Left renal pelvis (tissue), 4 donors: Measurements from ENCODE around the gene CISTR. TPM values are rescaled to one million over a fixed set of nuclear protein-coding genes. Genes with fewer than 3 reads are reported as not detected.
"Not testable (repeated sequence)": the region's sequence is repeated elsewhere in the genome, so short reads cannot be mapped to it uniquely, and the experiment has no call there.

Source experiments
- DNase-seq, 4 donors: peaks; one replicate each; pipeline ENCODE4 v3.0.0-alpha.2; 2013; ENCODE audit warnings: low read depth in 4 of 4, low spot score in 3 of 4
- polyA plus RNA-seq, 4 donors: library from polyadenylated mRNA; unstranded; fragments of 120-200 nt; gene quantifications; one replicate each; pipeline ENCODE4 v1.2.1, GENCODE V29; 2013; ENCODE audit not compliant: insufficient read length in 4 of 4

CISTR gene
- polyA plus RNA-seq, 4 donors, result not detected

- DNase-seq, result no peak
These were observed 29.2 kb downstream of the CISTR start for GRCh38 chr12:53722450-53723041.

DNA sequence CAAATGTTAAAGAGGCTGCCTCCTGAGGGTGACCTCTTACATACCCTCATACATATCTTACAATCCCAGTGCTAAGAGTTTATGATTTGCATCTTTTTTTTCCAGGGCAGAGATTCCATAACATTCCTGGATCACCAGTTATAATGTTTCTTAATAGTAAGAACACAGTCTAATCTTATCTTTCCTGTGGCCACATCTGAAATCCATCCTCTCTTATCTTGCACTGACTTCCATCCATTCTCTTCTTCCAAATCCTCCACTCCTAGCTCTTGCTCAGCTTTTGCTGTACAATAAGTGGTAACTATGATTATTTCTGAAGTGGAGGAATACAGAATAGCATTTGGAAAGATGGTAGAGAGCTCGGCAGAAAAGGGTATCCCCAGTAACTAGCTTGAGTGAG, 30.8 kb downstream of the CISTR start:
- DNase-seq, result no peak

DNA sequence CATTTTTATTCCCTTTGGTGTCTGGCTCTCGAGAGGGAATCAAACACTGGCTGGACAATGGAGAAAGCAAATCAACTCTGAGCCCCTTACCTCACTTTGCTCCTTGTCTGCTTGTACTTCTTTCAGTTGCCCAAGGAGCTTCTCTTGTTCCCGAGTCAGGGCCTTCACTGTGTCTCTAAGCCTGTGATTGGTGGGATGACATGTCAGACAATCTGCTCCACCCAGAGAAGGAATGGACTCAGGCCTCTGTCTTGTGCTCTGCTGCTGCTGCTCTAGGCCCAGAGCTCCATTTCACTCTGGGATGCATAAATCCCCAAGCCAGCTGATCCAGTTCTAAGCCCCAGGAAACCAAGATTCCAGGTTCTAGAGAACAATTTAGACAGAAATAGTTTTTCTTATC, 32.1 kb downstream of the CISTR start:
- no peak for DNase-seq

DNA sequence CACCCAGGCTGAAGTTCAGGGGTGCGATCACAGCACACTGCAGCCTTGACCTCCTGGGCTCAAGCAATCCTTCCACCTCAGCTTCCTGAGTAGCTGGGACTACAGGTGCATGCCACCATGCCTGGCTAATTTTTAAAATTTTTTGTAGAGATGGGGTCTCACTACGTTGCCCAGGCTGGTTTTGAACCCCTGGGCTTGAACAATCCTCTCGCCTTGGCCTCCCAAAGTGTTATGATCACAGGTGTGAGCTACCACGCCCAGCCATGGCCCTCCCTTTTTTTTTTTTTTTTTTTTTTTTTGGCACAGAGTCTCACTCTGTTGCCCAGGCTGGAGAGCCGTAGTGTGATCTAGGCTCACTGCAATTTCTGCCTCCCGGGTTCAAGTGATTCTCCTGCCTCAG, 33.2 kb downstream of the CISTR start:
- DNase-seq, result not testable (repeated sequence)

GRCh38 chr12:53717319-53717718, 34.5 kb downstream of the CISTR start:
- DNase-seq, result no peak

- no peak for DNase-seq
These were observed 37.8 kb downstream of the CISTR start for GRCh38 chr12:53714004-53714403.

- no peak for DNase-seq
These were observed 38.3 kb downstream of the CISTR start for GRCh38 chr12:53713516-53713915.

GRCh38 chr12:53712059-53712643, 39.6 kb downstream of the CISTR start:
- no peak for DNase-seq

DNA sequence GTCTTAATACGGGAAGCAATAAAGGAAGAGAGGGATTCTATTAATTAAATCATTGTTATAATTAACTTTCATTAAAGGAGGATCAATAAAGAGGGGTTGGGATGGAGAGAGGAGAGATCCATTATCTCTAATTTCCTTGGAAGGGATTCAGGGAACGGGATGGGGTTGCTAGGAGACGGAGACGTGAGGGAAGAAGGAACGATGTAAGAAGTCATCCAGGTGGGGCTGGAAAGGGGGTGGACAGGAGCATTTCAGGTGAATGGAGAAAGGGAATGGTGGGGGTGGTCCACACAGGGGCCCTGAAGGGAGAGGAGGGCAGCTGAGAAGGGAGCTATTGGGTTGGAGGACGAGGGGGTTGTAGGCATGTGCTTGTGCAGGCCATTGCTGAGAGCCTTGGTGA, 41.7 kb downstream of the CISTR start:
- DNase-seq, result no peak

DNA sequence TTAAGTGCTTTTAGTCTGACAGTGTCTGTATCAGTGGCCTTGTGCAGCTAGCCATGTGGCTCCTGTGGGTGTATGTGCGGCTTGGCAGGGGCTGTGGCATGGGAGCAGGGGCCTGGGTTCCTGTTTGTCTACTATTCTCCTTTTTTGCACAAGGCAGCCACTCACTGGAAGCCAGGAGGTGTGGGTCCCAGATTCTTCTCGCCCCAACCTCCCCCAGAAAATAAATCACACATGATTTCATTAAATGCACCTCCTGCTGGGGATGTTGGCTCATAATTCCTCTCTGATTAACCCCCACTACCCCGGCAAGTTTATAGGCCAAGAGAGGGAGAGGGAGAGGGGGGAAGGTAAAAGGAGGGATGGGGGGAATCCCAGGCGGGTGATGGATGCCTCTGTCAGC, 42.1 kb downstream of the CISTR start:
- no peak for DNase-seq

DNA sequence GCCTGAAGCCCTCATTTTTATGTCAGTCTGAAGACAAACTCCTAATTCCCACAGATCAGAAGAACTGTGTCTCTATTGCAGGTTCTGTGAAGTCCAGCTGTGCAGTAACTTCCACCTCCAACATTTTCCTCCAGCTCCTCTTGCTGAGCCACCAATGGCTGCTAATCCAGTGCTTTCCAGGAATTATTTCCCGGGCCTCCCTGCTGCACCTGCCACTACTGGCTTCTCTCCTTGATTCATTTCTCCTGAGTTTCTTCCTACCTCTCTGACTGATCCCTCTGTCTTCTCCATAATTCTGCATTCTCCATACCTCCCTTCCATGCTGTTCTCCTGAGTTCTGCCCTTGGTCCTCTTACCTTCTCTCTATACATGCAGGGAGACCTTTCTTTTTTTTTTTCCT, 45.7 kb downstream of the CISTR start:
- no peak for DNase-seq

GRCh38 chr12:53703756-53704155, 48.0 kb downstream of the CISTR start:
- DNase-seq, result no peak

DNA sequence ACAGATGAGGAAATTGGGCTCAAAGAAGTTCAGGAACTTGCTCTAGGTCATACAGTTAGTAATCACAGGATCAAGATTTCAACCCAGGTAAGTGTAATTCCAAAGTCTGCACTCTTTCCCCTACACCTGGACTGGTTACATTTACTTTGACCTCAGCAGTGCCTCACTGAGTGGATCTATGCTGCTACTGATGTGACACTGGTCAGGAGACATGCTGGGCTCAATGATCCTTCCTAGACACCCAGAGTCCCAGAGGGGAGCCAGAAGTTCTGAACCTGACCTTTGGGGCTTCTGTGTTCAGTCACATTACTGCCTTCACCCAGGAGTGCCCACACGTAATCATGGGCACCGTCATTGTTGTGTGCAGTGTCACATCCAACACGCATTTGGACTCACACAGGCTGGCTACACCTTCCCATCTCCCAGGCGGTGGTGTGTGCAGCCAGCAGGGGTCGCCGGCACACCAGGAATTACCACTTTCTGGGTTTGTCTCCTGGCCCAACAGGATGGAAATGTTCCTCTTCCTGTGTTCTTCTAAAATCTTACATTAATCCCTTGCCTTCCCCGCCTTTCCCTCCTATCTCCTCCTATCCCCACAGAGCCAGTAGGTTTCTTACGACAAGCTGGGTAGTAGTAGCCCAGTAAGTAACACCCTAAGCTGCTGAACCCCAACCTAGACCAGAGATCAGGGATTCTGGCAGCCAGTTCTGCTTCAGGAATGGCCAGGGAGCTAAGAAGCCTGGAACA, 50.1 kb downstream of the CISTR start:
- no peak for DNase-seq

DNA sequence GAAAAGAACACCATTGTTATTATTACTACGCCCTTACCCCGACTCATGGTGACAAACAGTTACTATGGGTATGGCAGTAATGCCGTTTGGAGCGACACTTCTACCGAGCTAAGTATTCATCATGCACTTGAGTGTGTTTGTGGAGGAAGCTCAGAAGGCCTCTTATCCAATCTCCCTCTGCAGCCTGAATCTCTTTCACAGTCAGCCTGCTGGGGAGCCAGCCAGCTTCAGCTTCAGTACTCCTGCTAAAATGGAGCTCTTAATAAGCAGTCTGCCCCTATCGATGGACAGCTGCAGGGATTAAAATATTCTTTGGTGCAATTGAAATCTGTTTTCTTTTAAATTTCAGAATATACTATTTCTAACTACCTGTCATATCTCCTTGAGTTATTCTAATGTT, 51.2 kb downstream of the CISTR start:
- DNase-seq, result no peak

GRCh38 chr12:53699678-53700025, 52.1 kb downstream of the CISTR start:
- no peak for DNase-seq

DNA sequence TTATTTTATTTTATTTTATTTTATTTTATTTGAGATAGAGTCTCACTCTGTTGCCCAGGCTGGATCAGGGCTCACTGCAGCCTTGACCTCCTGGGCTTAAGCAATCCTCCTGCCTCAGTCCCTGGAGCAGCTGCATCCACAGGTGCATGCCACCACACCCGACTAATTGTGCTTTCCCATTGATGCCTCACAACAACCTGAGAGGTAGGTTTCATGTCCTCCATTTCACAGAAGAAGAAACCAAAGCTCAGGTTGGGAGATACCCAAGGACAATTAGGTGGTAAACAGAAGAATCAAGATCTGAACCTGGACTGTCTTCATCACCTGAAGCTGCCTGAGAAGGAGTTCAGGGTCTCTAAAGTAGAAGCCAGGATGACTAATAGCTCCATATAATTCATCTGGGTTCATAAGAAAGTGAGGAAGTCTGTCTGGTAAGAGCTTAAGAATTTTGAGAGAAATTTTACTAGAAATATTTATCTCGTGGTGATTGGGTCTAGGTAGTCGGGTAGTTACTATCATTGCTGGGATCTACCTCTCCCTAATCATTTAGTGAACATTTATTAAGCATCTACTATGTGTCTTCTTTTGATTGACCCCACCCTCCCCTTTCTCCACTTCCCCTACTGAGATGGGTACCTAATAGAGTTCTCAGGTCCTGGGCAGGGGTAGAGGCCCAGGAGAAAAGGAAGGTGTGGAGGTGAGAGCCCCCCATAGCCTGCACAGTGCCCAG, 52.7 kb downstream of the CISTR start:
- DNase-seq, result no peak

DNA sequence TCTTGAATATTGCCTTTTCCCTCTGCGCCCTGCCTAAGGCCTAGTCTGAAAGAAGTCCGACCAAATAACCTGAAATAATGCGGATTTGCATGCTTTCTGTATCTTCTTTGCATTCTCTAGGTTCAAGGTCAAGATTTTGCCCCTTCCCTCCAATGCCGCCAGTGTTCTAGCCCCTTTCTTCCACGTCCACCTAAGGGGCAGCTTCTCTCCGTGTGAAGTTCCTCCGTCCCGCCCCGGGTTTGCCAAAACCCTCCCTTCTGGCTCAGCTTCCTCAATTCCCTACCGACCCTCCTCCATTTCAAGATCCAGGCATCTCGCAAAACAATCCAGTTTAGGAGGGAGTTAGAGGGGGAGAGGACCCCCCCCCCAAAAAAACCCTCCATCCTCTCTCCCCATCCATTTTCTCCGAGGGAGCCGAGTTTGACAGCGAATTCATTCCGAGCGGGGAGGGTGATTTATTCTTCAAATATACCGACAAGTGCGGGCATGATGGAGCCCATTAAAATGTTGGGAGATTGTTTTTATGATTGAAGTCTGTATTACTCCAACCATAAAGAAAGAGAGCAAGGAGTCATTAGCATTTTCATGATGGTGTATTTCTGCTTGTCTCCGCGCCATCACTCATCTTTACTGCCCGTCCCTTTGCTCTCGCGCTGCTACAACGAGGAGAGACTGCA, 55.0 kb downstream of the CISTR start:
- no peak for DNase-seq
